ENCODE results near the gene CCDC97. TPM values are rescaled to one million over a fixed set of nuclear protein-coding genes. Genes with fewer than 3 reads are reported as not detected.
"Not testable (repeated sequence)": the region's sequence is repeated elsewhere in the genome, so short reads cannot be mapped to it uniquely, and the experiment has no call there.

The CCDC97 gene
- total RNA-seq, 1 donor = 11.2 TPM

DNA sequence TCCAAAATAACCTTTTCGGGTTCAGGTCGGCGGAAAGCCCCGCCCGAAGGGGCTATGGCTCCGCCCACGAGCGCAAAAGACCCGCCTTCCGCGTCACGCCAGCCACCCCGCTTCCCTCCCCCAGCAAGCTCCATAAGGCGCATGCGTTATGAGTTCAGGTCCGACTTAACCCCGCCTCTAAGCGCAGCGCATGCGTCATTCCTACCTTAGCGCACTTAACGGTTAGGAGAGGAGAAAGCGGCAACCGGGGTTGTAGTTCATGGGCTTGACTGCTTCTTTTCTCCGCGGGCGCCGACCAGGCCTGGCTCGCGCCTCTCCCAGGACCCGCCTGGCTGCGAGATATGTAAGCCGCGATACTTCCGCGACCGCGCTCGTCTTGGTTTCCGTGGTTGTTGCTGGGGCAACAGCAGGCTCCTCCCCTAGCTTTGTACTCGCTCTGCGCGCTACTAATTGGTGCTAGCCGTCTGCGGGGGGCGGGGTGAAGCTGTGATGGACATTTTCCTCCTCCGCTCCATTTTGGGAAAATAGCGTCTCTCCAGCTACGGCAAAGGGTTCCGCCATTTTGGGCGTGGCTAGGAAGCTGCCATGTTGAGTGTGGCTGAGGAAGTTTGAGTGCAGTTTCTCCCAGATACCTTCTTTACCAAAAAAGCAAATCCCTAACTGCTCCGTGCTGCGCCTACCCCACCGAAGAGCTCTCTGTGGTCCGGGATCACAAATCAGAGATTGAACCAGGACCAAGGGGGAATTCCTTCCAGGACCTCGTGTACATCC lies 54.0 kb downstream of the CCDC97 start, which contains the start of gene B9D2:
TSS of gene B9D2 (minus strand) at position 397 of the 771 bp plus-strand sequence. CDS start 630 bp downstream, outside the sequence.
- TF ChIP-seq, protein P1, sequence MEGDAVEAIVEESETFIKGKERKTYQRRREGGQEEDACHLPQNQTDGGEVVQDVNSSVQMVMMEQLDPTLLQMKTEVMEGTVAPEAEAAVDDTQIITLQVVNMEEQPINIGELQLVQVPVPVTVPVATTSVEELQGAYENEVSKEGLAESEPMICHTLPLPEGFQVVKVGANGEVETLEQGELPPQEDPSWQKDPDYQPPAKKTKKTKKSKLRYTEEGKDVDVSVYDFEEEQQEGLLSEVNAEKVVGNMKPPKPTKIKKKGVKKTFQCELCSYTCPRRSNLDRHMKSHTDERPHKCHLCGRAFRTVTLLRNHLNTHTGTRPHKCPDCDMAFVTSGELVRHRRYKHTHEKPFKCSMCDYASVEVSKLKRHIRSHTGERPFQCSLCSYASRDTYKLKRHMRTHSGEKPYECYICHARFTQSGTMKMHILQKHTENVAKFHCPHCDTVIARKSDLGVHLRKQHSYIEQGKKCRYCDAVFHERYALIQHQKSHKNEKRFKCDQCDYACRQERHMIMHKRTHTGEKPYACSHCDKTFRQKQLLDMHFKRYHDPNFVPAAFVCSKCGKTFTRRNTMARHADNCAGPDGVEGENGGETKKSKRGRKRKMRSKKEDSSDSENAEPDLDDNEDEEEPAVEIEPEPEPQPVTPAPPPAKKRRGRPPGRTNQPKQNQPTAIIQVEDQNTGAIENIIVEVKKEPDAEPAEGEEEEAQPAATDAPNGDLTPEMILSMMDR (IDR thresholded peaks at IDR 0.05; ENCODE audit: insufficient read depth, low read depth, low read length) = no peak
- peak; percentile 98 for DNase-seq (ENCODE audit: low read depth)
- peak within 1 kb of the TSS; percentile 81 for H3K4me3 ChIP-seq (ENCODE audit: low read depth, low read length)

DNA sequence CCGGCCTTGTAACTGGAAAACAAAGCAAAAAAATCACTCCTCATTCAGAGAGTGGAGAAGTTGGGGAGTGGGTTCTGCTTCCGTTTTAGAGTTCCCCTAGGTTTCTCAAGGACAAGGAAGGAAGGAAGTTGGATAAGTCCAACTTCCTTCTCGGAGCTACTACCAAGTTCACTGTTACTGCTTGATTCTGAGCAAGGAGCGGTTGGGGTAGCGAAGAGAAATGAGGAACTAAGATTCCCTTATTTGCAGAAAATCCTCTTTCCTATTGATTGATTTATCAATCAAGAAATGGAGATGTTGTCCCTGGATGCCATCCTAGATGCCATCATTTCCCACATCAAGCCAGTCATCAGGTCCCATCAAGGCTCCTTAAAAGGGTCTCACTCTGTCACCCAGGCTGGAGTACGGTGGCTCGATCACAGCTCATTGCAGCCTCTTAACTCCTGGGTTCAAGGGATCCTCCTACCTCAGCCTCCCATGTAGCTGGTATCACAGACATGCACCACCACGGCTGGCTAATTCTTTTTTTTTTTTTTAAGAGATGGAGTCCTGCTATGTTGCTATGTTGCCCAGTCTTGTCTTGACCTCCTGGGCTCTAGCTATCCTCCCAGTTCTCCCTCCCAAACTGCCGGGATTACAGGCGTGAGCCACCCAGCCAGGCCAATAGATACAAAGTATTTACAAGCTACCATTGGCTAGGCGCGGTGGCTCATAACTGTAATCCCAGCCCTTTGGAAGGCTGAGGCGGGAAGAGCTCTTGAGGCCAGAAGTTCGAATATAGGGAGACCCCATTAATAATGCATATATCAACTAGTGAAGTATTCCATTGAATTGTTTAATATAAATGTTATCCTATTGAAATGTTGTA lies 54.8 kb downstream of the CCDC97 start:
- DNase-seq (ENCODE audit: low read depth) = peak; percentile 33
- TF ChIP-seq, protein P1 (IDR thresholded peaks at IDR 0.05; ENCODE audit: insufficient read depth, low read depth, low read length) = no peak
- peak overlapping the region; percentile 81 for H3K4me3 ChIP-seq (ENCODE audit: low read depth, low read length)

DNA sequence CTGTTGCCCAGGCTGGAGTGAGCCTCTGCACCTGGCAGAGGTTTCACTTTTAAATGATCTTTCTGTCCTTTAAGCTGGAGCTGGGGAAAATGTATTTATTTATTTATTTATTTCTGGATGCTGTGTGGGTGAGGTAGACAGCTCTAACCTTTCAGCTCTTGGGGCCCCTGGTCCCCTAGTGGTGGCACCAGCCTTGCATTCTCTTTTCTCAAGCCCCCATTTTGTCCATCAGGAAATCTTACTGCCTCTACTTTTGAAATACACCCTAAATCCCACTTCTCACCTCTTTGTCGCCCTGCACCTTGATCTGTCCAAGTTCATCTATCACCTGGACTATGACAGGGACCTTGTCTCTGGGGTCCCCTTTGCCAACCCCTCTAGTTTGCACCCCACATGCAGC lies 56.1 kb downstream of the CCDC97 start:
- H3K4me3 ChIP-seq (ENCODE audit: low read depth, low read length) = no peak overlapping the region
- TF ChIP-seq, protein P1 (IDR thresholded peaks at IDR 0.05; ENCODE audit: insufficient read depth, low read depth, low read length) = peak; percentile 16
- no peak for DNase-seq (ENCODE audit: low read depth)

DNA sequence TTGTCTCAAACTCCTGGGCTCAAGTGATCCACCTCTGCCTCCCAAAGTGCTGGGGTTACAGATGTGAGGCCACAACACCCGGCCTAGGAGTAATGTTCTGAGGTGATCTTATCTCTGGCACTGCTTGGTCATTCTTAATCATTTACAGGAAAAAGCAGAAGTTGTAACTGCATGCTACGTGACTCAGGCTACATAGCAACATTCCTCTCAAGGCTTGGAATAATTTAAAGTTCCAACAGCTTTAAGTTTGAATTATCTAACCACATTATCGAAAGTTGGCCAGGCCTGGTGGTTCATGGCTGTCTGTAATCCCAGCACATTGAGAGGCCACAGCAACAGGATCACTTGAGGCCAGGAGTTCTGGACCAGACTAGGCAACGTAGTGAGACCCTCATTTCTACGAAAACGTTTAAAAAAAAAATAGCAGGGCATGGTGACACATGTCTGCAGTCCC lies 57.9 kb downstream of the CCDC97 start:
- TF ChIP-seq, protein P1 (IDR thresholded peaks at IDR 0.05; ENCODE audit: insufficient read depth, low read depth, low read length) = no peak
- H3K4me3 ChIP-seq (ENCODE audit: low read depth, low read length) = no peak overlapping the region
- peak; percentile 97 for DNase-seq (ENCODE audit: low read depth)

DNA sequence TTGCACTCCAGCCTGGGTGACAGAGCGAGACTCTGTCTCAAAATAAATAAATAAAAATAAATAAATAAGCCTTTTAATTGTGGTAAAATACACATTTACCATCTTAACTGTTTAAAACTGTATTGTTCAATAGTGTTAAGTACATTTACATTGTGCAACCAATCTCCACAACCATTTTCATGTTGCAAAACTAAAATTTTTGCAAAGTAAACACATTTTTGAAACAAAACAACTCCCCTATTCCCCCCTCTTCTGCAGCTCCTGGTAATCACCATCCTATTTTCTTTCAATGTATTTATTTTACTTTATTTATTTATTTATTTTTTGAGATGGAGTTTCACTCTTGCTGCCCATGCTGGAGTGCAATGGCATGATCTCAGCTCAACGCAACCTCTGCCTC lies 59.8 kb downstream of the CCDC97 start:
- no peak overlapping the region for H3K4me3 ChIP-seq (ENCODE audit: low read depth, low read length)
- TF ChIP-seq, protein P1 (IDR thresholded peaks at IDR 0.05; ENCODE audit: insufficient read depth, low read depth, low read length) = no peak
- no peak for DNase-seq (ENCODE audit: low read depth)

DNA sequence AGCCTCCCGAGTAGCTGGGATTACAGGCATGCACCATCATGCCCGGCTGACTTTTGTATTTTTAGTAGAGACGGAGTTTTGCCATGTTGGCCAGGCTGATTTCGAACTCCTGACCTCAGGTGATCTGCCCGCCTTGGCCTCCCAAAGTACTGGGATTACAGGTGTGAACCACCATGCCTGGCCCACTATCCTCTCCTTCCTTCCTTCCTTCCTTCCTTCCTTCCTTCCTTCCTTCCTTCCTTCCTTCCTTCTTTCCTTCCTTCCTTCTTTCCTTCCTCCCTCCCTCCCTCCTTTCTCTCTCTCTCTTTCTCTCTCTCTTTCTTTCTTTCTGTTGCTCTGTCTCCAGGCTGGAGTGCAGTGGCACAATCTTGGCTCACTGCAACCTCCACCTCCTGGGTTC lies 61.1 kb downstream of the CCDC97 start:
- DNase-seq (ENCODE audit: low read depth); H3K4me3 ChIP-seq (ENCODE audit: low read depth, low read length): not testable (repeated sequence)

DNA sequence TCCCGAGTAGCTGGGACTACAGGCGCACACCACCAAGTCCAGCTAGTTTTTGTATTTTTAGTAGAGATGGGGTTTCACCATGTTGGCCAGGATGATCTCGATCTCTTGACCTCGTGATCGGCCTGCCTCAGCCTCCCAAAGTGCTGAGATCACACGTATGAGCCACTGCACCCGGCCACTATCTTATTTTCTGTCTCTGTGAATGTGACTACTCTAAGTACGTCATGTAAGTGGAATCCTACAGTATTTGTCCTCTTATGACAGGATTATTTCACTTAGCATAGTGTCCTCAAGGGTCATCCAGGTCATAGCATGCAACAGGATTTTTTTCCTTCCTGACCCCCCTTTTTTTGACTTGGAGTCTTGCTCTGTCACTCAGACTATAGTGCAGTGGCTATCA lies 61.6 kb downstream of the CCDC97 start:
- TF ChIP-seq, protein P1 (IDR thresholded peaks at IDR 0.05; ENCODE audit: insufficient read depth, low read depth, low read length) = no peak
- DNase-seq (ENCODE audit: low read depth) = no peak
- no peak overlapping the region for H3K4me3 ChIP-seq (ENCODE audit: low read depth, low read length)
